ACHN (cell line): ENCODE measurements around the gene GABARAP.
A peak's percentile ranks its signal among the peaks of the same experiment; 100 is the strongest.

Source experiments
- DNase-seq: peaks from one replicate; pipeline ENCODE4 v3.0.0-alpha.2; 2015
- in situ Hi-C: cut with HindIII; loops from 2 replicates; pipeline ENCODE4 v1.10.0; 2017; ENCODE audit warnings: low sequenced_read_pairs, low pct_ligation_motif_present, low pct_unique_long_range_greater_than_20kb

The GABARAP gene

DNA sequence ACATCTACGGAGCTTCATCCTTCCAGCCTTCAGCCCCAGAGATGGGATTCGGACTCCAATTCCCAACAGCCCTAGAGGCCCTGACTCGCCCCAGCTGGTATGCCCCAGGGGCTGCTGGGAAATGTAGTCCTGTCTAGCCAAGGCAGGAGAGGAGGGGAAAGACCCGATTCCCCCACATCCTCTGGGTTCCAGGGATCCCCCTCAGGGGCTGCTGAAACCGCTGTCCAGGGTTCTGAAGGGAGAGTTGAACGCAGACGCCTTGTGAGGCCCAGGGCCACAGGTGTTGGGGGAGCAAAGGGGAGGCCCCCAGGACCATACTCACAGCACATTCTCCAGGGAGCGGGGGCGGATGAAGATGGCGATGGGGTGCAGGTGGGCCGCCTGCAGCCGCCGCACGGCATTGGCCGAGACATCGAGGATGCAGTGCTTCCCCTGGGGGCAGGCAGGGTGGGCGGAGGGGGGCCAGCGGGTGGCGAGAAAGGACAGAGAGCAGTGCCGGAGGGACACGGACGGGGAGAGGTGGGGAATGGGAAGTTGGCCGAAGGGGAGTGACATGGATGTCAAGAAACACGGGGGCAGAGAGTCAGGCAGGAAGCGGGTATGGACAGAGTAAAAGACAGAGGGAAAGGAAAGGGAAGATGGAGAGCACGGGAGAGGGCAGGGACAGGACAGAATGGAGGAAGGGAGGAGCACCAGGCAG is 50.5 kb downstream of the GABARAP start:
- in situ Hi-C loops: no loop called here

DNA sequence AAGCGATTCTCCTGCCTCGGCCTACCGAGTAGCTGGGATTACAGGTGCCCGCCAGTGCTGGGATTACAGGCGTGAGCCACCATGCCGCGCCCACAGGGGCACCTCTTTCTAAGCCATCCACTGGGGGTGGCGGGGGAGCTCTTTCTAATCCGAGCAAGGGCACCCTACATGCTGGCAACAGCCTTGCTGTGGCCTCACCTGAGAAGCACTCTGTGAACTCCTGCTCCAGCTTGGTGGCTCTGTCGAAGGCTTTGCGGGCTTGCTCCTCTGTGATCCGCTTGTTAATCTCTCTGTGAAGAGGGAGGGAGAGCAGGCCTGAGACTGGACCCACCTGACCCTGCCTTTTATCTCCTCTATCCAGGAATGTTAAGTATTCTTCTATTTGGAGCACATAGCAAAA is 51.2 kb downstream of the GABARAP start:
- in situ Hi-C loops: no loop called here
- no peak for DNase-seq

More for the DNA sequence above, 50.5 kb downstream of the GABARAP start:
- DNase-seq: peak; percentile 52

DNA sequence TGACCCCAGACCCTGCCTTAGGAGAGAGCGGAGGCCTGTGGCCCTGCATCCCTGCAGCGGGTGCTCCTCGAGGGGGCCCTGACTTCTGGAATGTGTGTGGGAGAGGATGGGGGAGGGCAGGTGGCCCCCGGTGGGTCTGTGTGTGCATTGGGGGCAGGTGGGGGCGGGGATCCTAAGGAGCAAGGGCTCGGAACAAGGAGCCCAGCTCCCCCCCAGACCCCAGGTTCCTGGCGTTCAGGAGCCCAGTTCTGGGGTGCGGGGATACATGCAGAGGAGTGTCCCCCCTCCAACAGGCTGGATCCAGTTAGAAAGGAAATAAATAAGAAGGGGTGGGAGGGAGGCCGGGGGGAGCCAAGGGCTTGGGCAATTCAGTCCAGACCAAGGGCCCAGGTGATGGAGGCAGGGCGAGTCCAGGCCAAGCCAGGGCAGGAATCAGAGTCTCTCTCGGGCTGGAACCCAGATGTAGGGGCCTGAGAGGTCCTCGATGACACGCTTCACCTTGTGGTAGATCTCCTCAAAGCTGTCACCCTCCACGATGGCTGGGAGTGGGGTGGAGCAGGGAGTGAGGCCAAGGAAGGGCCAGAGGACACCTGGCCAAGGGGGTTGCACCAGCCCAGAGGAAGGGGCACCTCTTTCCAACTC is 51.9 kb downstream of the GABARAP start:
- in situ Hi-C loops: no loop called here
- no peak for DNase-seq
